Sigmoid colon (tissue), 4 donors: ENCODE measurements around the gene NAT14.

ENCODE experiments used
- CTCF ChIP-seq, 4 experiments: fragments of 450-650 bp in 3 of 4; fragments of 200-600 bp in 1 of 4; IDR thresholded peaks; one replicate each; pipeline ENCODE4 v1.5.1; 2016 to 2019; ENCODE audit warnings: antibody characterized with exemption in 4 of 4, mild to moderate bottlenecking in 3 of 4, moderate library complexity in 2 of 4
- EP300 ChIP-seq, 4 donors: sonication (generic); formaldehyde crosslinking; IDR thresholded peaks; one replicate each; pipeline ENCODE4 v1.6.1; 2017; ENCODE audit warnings: antibody characterized with exemption in 4 of 4
- POLR2A ChIP-seq, 2 donors: fragments of 450-650 bp; IDR thresholded peaks; one replicate each; pipeline ENCODE4 v1.6.1; 2016; ENCODE audit warnings: antibody characterized with exemption in 2 of 2, mild to moderate bottlenecking in 2 of 2, moderate library complexity in 2 of 2
- POLR2AphosphoS5 ChIP-seq, 4 donors: sonication (generic); formaldehyde crosslinking; IDR thresholded peaks; one replicate each; pipeline ENCODE4 v1.6.1; 2017; ENCODE audit warnings: antibody characterized with exemption in 4 of 4

DNA sequence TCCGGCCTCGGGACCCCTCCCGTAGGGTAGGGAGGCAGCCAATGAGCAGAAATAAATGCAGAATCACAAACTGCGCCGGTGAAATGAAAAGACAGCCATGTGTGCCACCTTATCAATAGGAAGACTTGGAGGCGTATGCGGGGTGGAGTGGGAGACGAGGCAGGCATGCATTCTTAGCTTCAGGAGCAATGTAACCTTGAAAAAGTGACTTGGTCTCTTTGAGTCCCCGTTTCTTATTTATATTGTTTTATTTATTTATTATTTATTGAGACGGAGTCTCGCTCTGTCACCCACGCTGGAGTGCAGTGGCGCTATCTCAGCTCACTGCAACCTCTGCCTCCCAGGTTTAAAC is 19.2 kb downstream of the NAT14 start:
- no peak for TF ChIP-seq POLR2A (IDR thresholded peaks at IDR 0.05)
- TF ChIP-seq CTCF (IDR thresholded peaks at IDR 0.05) = no peak
- TF ChIP-seq POLR2AphosphoS5 (IDR thresholded peaks at IDR 0.05) = no peak
- no peak for TF ChIP-seq EP300 (IDR thresholded peaks at IDR 0.05)
